Measurements from ENCODE around the gene SHD. TPM values are rescaled to one million over a fixed set of nuclear protein-coding genes. Genes with fewer than 3 reads are reported as not detected.

SHD gene
- total RNA-seq, 2 experiments from 2014 or later = 0.14 to 0.64 TPM

DNA sequence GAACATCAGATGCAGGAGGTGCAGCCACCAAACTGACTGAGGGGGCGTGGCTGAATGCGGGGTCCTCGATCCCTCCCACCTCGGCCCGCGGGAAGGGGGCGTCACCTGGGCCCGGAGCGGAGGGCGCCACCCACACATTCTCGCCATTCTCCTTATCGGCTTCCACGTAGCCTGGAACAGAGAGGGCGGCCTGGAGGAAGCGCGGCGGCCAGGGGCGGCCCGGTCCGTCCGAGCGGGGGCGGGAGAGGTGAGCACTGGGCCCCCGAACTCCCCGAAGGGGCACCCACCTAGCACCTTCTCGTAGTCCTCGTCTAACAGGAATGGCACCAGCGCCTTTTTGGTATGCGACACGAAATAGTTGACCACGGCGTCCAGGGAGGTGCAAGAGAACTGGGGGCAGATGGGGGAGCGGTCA is 47.8 kb downstream of the SHD start:
- no peaks in the 10 kb centered on the region for H3K27me3 Mint-ChIP-seq
- POLR2A ChIA-PET = no interaction called here
- Histone ChIP-seq H3K9me3 (ENCODE audit: control insufficient read depth in 1 of 2, insufficient read depth in 1 of 2, low read length in 2 of 2) (peaks cover 0 to 8% of the 10 kb centered on the region in 2 experiments), H3K36me3 (ENCODE audit: insufficient read depth, low read length) (no peaks in the 10 kb centered on the region), H3K27ac (ENCODE audit: low read depth in 1 of 2, low read length in 2 of 2) (no peak overlapping the region), H3K4me3 (ENCODE audit: low read length) (peak overlapping the region; percentile 52), H3K4me1 (ENCODE audit: insufficient read depth, low read length) (peaks cover 31% of the 10 kb centered on the region), H3K27me3 (ENCODE audit: control insufficient read depth in 1 of 2, insufficient read depth in 2 of 2, low read length in 2 of 2) (no peaks in the 10 kb centered on the region)
- peaks cover 4% of the 10 kb centered on the region for H3K36me3 Mint-ChIP-seq (ENCODE audit: low read depth)
- TF ChIP-seq CTCF (IDR thresholded peaks at IDR 0.05) = no peak
- CTCF ChIA-PET = no interaction called here
- intact Hi-C loops (cut with DNase I, micrococcal nuclease) = loop anchor here in 1 of 2 experiments (2.0 to 5.0 kb wide), 4 partner anchors 22 to 145 kb away; partner anchors contain the start of genes FSD1, HDGFL2, UBXN6 and YJU2
- peak in 4 of 14 experiments; percentile 19 to 59 (median 44) for DNase-seq
- no peaks in the 10 kb centered on the region for H3K9me3 Mint-ChIP-seq
- H3K4me1 Mint-ChIP-seq (ENCODE audit: low read depth) = peaks cover 25% of the 10 kb centered on the region
- H3K4me3 Mint-ChIP-seq = peak overlapping the region; percentile 90
- no peak overlapping the region for H3K27ac Mint-ChIP-seq
- no peak for ATAC-seq (ENCODE audit: poor library complexity)

- Mint-ChIP-seq H3K36me3 (ENCODE audit: low read depth) (peaks cover 4% of the 10 kb centered on the region), H3K27ac (peak overlapping the region; percentile 86), H3K4me3 (peak overlapping the region; percentile 90), H3K4me1 (ENCODE audit: low read depth) (peaks cover 25% of the 10 kb centered on the region), H3K9me3 (no peaks in the 10 kb centered on the region), H3K27me3 (no peaks in the 10 kb centered on the region)
- ChIA-PET POLR2A (interaction anchor here (0.6 to 1.3 kb wide), 7 partner anchors 11 to 261 kb away, joined by 3 to 43 read pairs (median 6); partner anchors contain the start of genes CHAF1A, MPND, STAP2 and TMIGD2), CTCF (interaction anchor here (0.8 to 1.3 kb wide), 2 partner anchors 43 to 73 kb away, joined by 3 to 5 read pairs; partner anchors contain the start of gene SH3GL1)
- H3K4me1 ChIP-seq (ENCODE audit: insufficient read depth, low read length) = peaks cover 31% of the 10 kb centered on the region
- no peak overlapping the region for H3K27ac ChIP-seq (ENCODE audit: low read depth in 1 of 2, low read length in 2 of 2)
- peak overlapping the region; percentile 52 for H3K4me3 ChIP-seq (ENCODE audit: low read length)
- intact Hi-C loops (cut with DNase I, micrococcal nuclease) = loop anchor here in 1 of 2 experiments (2.0 to 5.0 kb wide), 4 partner anchors 23 to 145 kb away; partner anchors contain the start of genes FSD1, HDGFL2, UBXN6 and YJU2
- H3K9me3 ChIP-seq (ENCODE audit: control insufficient read depth in 1 of 2, insufficient read depth in 1 of 2, low read length in 2 of 2) = peaks cover 0 to 8% of the 10 kb centered on the region in 2 experiments
- H3K27me3 ChIP-seq (ENCODE audit: control insufficient read depth in 1 of 2, insufficient read depth in 2 of 2, low read length in 2 of 2) = no peaks in the 10 kb centered on the region
- DNase-seq (peak in 13 of 14 experiments; percentile 36 to 84 (median 70)), ATAC-seq (ENCODE audit: poor library complexity) (peak; percentile 27)
- H3K36me3 ChIP-seq (ENCODE audit: insufficient read depth, low read length) = no peaks in the 10 kb centered on the region
- no peak for TF ChIP-seq CTCF (IDR thresholded peaks at IDR 0.05)
Measured at GRCh38 chr19:4327252-4327876, 48.3 kb downstream of the SHD start.

- Mint-ChIP-seq H3K27me3 (no peaks in the 10 kb centered on the region), H3K4me3 (peak overlapping the region; percentile 90), H3K4me1 (ENCODE audit: low read depth) (peaks cover 25% of the 10 kb centered on the region), H3K9me3 (no peaks in the 10 kb centered on the region), H3K27ac (peak overlapping the region; percentile 86), H3K36me3 (ENCODE audit: low read depth) (peaks cover 4% of the 10 kb centered on the region)
- Histone ChIP-seq H3K27me3 (ENCODE audit: control insufficient read depth in 1 of 2, insufficient read depth in 2 of 2, low read length in 2 of 2) (no peaks in the 10 kb centered on the region), H3K4me1 (ENCODE audit: insufficient read depth, low read length) (peaks cover 31% of the 10 kb centered on the region), H3K36me3 (ENCODE audit: insufficient read depth, low read length) (no peaks in the 10 kb centered on the region), H3K4me3 (ENCODE audit: low read length) (peak overlapping the region; percentile 52), H3K27ac (ENCODE audit: low read depth in 1 of 2, low read length in 2 of 2) (no peak overlapping the region), H3K9me3 (ENCODE audit: control insufficient read depth in 1 of 2, insufficient read depth in 1 of 2, low read length in 2 of 2) (peaks cover 0 to 8% of the 10 kb centered on the region in 2 experiments)
- ChIA-PET POLR2A (interaction anchor here (0.6 to 1.3 kb wide), 9 partner anchors 10 to 262 kb away, joined by 3 to 43 read pairs (median 5); partner anchors contain the start of genes CHAF1A, FSD1, HDGFL2 and MPND), CTCF (interaction anchor here (0.8 to 1.3 kb wide), 2 partner anchors 42 to 73 kb away, joined by 3 to 5 read pairs; partner anchors contain the start of gene SH3GL1)
- DNase-seq (no peak), ATAC-seq (ENCODE audit: poor library complexity) (peak; percentile 19)
- intact Hi-C loops (cut with DNase I, micrococcal nuclease) = loop anchor here (1.0 to 5.0 kb wide), 5 partner anchors 14 to 144 kb away; partner anchors contain the start of genes FSD1 (in 1 of the 2), HDGFL2 (in 1 of the 2), UBXN6 (in 1 of the 2) and YJU2 (in 1 of the 2)
- no peak for TF ChIP-seq CTCF (IDR thresholded peaks at IDR 0.05)
Measured at GRCh38 chr19:4327877-4328242, 48.8 kb downstream of the SHD start.

Data from CD4-positive, alpha-beta T cell (primary cell).